A549 treated with dexamethasone at 1 μM for 4 hours (cell line): ENCODE results near the gene TGM3. TPM values are rescaled to one million over a fixed set of nuclear protein-coding genes. Genes with fewer than 3 reads are reported as not detected.

ENCODE experiments used
- total RNA-seq: library from RNA; stranded (reverse); fragments of 200-300 nt; extraction: Qiagen RNA extraction; gene quantifications from 5 replicates; pipeline ENCODE4 v1.2.3, GENCODE V29; 2022

The TGM3 gene, protein sequence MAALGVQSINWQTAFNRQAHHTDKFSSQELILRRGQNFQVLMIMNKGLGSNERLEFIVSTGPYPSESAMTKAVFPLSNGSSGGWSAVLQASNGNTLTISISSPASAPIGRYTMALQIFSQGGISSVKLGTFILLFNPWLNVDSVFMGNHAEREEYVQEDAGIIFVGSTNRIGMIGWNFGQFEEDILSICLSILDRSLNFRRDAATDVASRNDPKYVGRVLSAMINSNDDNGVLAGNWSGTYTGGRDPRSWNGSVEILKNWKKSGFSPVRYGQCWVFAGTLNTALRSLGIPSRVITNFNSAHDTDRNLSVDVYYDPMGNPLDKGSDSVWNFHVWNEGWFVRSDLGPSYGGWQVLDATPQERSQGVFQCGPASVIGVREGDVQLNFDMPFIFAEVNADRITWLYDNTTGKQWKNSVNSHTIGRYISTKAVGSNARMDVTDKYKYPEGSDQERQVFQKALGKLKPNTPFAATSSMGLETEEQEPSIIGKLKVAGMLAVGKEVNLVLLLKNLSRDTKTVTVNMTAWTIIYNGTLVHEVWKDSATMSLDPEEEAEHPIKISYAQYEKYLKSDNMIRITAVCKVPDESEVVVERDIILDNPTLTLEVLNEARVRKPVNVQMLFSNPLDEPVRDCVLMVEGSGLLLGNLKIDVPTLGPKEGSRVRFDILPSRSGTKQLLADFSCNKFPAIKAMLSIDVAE
- 0.05 to 0.12 TPM (median 0.07 TPM) in 3 of 5 replicates, not detected in the others for total RNA-seq

DNA sequence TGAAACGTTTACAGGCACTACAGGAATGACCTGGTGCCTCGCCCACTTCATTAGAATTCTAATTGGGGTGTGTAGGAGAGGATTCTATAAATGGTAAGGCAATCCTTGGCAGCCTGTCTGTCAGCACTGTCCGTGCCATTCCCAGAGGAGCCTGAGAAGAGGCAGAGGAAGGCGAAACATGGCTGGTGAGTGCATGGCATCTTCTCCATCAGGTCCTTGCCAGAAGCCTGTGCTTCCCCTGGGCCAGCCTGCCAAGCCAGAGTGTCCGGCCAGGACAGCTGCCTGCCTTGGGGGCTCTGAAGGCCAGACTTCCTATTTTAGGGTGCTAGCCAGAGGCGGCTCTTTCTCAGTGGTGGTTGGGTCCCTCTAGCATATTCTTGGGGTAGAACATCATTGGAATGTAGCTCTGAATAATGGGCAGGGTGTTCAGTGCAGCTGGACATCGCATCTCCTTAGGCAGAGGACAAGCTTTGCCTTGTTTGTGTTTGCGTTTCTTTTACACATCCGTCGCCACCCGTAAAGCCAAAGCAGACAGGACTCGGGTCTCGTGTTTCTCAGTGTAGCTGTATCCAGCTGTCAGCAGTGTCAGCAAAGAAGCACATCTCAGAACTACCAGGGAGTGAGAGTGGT lies at the start of gene TGM3:
TGM3 (plus strand) TSS at position 116 of the 630 bp plus-strand sequence; CDS start at position 179, 63 bp downstream.

DNA sequence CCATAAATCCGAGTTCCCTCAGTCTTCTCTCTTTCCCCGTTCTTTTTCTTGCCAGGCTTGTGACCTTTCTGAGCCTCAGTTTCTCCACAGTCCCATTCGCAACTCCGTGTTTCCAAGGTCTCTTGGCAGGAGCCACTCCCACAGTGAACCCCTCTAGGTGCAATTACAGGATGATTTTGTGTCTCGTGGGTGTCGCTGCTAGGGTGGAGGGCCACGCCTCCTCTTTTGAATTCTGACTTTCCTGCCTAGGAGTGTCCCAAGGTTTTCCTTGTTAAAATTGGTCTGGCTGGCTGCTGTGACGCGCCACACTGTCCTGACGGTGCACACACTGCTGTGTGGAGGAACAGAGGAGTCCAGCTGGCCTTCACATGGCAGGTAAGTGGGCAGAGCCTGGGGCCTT lies 84.8 kb downstream of the TGM3 start, which contains the start of gene TGM6:
TGM6 (plus strand) TSS at position 301 of the 400 bp plus-strand sequence; CDS start at position 369, 68 bp downstream.

Other genes with a start within 250 kb of the TGM3 start
- gene STK35, start 194.2 kb upstream of the TGM3 start, total RNA-seq = 11.4 to 17.1 TPM (median 15.7 TPM) in 5 replicates
- not detected in 5 replicates for gene TGM6, start 84.9 kb downstream of the TGM3 start, total RNA-seq
- 877 to 969 TPM (median 896 TPM) in 5 replicates for gene SNRPB, start 174.8 kb downstream of the TGM3 start, total RNA-seq
- gene ZNF343, start 212.9 kb downstream of the TGM3 start, total RNA-seq = 12.8 to 16.5 TPM (median 14.3 TPM) in 5 replicates
- 0.02 TPM in 1 of 5 replicates, not detected in the others for gene TMC2, start 240.6 kb downstream of the TGM3 start, total RNA-seq